Activated naive CD4-positive, alpha-beta T cell treated with Interleukin-2 at 50 U/mL for 16 hours (primary cell): ENCODE measurements around the gene TTC23.

Experiments
- DNase-seq: peaks from one replicate; pipeline ENCODE4 v3.0.0-alpha.2; 2020

TTC23 gene

GRCh38 chr15:99099661-99100060 is 149.7 kb downstream of the TTC23 start:
- DNase-seq = no peak

- no peak for DNase-seq
These were observed 150.4 kb downstream of the TTC23 start for GRCh38 chr15:99098991-99099390.

DNA sequence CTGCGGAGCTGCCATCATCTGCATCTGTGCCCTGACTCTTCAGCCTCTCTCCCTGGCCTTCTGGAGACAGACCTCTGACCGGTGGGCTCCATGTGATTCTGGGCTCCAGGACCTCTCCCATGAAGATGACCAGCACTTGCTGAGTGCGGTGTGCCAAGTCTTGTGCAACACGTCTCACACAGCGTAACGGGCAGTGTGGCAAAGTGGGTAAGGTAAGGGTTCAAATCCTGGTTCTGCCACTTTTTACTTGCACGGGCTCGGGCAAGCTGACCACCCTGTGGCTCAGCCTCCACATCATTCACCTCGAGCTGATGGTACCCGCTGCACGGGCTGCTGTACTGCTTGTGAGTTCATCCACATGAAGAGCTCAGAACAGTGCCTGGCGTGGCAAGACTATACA is 151.0 kb downstream of the TTC23 start:
- DNase-seq = no peak

GRCh38 chr15:99097441-99098410 is 151.7 kb downstream of the TTC23 start:
- no peak for DNase-seq

- no peak for DNase-seq
These were observed 152.4 kb downstream of the TTC23 start for GRCh38 chr15:99096894-99097426.

DNA sequence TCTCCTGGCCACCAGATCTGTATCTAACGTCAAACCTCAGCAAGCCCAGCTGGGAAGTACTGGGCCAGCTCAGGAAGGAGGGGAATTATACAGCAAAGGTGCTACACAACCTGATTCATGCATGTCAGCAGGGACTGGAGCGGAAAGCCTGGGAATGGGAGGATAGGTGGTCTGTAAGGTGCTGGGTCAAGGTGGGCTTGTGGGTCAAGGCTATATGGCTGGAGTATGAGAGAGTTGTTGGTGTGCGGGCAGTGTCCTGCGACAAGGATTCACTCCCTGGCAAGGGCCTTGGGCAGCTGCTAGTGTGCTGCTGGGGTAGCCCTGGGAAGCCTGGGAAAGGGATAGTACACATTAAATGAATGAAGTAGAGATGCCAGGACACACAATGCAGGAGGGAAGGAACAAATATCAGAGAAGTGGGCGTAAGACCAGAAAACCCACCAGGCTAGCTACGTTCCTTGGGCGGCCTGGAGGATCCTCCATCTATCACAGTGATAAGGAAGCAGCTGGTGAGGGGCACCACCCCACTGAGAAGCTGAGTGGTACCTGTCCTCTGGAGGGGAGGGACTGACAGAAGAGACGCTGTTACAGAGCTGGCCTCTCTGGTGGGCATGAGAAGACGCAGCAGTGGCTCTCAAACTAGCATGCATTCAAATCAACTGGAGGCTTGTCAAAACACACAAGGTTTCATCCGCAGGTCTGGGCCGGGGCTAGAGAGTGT is 153.0 kb downstream of the TTC23 start:
- no peak for DNase-seq

GRCh38 chr15:99095626-99096025 is 153.8 kb downstream of the TTC23 start:
- no peak for DNase-seq

GRCh38 chr15:99092554-99093172 is 156.7 kb downstream of the TTC23 start:
- no peak for DNase-seq

- DNase-seq = no peak
These were observed 158.4 kb downstream of the TTC23 start for GRCh38 chr15:99090938-99091337.

DNA sequence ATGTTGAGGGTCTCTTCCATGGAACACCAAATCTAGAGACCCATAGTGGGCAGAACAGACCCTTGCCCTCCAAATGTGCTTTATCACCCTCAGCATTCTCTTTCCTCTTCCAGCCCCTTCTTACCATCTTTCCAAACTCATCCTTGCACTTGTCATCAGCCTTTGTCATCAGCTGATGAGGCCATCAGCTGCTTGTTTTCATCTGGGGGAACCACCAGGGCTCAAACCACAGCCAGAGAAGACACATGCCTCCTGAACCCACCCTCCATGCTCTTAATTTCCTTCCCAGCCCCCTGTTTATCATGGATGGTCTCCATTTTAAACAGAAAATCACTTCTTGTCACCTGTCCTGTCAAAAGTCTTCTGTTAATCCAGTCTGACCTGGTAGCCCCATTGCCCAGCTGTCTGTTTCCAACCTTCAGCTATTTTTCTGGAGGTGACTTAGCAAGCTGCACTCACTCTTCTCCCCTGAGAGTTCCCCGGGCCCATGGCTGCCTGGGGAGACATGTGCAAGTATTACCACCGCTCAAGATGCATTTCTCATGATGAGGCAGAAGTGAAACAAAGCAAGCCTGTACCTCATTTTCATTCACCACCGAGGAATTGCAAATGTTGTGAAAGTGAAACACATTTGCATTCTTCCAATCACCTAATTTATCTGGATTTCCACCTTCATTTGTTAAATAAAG is 159.2 kb downstream of the TTC23 start:
- DNase-seq = no peak

DNA sequence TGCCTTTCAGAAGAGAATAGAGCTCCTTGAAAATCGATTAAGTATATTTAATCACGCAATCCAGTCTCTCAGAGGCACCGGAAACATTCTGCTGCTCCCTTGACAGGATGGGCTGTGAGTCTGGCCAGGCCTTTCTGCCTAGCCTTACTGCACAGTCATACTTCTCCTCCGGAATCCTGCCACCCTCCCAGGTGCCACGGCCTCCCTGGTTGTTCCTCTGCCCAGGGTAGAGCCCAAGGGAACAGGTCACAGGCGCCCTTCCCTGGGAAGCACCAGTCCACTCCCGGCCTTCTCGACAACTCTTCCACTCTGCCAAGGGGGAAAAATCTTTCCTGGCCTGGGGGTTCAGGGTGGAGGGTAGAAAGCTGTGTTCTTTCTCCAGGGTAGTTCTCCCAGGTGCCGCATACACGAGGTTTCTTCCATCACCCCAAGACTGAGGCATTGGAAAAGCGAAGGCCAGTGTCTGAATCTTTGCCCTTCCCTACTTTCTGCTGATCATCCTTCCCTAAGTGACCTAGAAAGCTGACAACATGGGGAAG is 161.9 kb downstream of the TTC23 start:
- no peak for DNase-seq

GRCh38 chr15:99086327-99086667 is 163.1 kb downstream of the TTC23 start:
- DNase-seq = no peak
